ENCODE measurements around the gene CTXN3. TPM values are rescaled to one million over a fixed set of nuclear protein-coding genes. Genes with fewer than 3 reads are reported as not detected.

CTXN3 gene
- total RNA-seq, 1 donor from 2014 or later, result 5.4 TPM

DNA sequence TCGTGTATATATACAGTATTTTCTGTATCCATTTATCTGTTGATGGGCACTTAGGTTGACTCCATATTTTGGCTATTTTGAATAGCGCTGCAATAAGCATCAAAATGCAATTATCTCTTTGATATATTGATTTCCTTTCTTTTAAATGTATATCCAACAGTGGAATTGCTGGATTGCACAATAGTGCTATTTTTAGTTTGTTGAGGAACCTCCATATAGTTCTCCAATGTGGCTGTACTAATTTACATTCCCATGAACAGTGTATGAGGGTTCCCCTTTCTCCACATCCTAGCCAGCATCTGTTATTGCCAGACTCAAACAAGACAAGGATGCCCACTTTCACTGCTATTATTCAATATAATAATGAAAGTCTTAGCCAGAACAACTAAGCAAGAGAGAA lies 9.1 kb upstream of the CTXN3 start:
- Mint-ChIP-seq H3K9me3 (ENCODE audit: unreplicated experiment) (no peaks in the 10 kb centered on the region), H3K4me3 (ENCODE audit: unreplicated experiment) (no peak overlapping the region), H3K27ac (ENCODE audit: unreplicated experiment) (no peak overlapping the region), H3K36me3 (ENCODE audit: low read depth, unreplicated experiment) (no peaks in the 10 kb centered on the region), H3K27me3 (ENCODE audit: unreplicated experiment) (peaks cover 1% of the 10 kb centered on the region), H3K4me1 (ENCODE audit: unreplicated experiment) (peaks cover 5% of the 10 kb centered on the region)
- TF ChIP-seq, protein P1, sequence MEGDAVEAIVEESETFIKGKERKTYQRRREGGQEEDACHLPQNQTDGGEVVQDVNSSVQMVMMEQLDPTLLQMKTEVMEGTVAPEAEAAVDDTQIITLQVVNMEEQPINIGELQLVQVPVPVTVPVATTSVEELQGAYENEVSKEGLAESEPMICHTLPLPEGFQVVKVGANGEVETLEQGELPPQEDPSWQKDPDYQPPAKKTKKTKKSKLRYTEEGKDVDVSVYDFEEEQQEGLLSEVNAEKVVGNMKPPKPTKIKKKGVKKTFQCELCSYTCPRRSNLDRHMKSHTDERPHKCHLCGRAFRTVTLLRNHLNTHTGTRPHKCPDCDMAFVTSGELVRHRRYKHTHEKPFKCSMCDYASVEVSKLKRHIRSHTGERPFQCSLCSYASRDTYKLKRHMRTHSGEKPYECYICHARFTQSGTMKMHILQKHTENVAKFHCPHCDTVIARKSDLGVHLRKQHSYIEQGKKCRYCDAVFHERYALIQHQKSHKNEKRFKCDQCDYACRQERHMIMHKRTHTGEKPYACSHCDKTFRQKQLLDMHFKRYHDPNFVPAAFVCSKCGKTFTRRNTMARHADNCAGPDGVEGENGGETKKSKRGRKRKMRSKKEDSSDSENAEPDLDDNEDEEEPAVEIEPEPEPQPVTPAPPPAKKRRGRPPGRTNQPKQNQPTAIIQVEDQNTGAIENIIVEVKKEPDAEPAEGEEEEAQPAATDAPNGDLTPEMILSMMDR (IDR thresholded peaks at IDR 0.05; ENCODE audit: unreplicated experiment), result no peak
- DNase-seq (ENCODE audit: low spot score), result no peak

DNA sequence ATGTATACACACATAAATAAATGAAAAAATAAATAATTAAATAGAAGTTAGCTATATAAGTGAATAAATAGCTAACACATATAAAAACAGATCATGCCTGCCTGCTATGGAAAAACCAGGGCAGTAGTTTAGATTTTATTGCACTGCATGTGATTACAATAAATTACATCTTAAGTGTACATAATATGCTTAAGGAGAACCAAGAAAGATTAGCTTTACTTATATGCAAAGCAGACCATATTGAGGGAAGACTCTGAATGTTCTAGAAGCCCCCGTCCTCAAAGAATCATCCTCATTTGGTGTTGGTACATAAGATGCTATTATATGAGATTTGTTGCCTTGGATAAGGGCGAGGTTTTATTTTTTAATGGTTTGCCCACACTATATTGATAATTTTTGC lies 5.9 kb upstream of the CTXN3 start:
- Mint-ChIP-seq H3K27me3 (ENCODE audit: unreplicated experiment) (peaks cover 1% of the 10 kb centered on the region), H3K4me3 (ENCODE audit: unreplicated experiment) (no peak overlapping the region), H3K4me1 (ENCODE audit: unreplicated experiment) (peaks cover 5% of the 10 kb centered on the region), H3K36me3 (ENCODE audit: low read depth, unreplicated experiment) (no peaks in the 10 kb centered on the region), H3K27ac (ENCODE audit: unreplicated experiment) (no peak overlapping the region), H3K9me3 (ENCODE audit: unreplicated experiment) (no peaks in the 10 kb centered on the region)
- TF ChIP-seq, protein P1 (IDR thresholded peaks at IDR 0.05; ENCODE audit: unreplicated experiment), result no peak
- DNase-seq (ENCODE audit: low spot score), result no peak

DNA sequence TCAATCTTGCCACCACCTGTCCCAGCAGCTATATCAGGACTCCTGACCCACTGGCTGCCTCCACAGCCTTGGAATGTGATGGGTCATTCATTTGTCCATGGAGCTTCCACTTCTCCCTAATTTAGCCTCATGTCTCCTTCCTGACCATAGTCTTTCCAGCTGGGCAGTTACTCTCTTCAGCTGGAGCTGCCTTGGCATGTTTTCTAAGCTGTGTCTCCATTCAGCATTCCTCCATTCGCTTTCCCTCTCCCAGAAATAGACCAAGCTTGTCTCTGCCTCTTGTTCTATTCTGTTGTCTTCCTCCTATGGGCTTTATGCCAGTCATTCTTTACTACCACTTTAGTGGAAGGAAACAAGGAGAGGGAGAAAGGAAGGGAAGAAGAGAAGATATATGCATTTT lies 5.3 kb upstream of the CTXN3 start:
- DNase-seq (ENCODE audit: low spot score), result no peak
- TF ChIP-seq, protein P1 (IDR thresholded peaks at IDR 0.05; ENCODE audit: unreplicated experiment), result no peak
- H3K27ac Mint-ChIP-seq (ENCODE audit: unreplicated experiment), result no peak overlapping the region
- H3K4me1 Mint-ChIP-seq (ENCODE audit: unreplicated experiment), result peaks cover 7% of the 10 kb centered on the region
- no peak overlapping the region for H3K4me3 Mint-ChIP-seq (ENCODE audit: unreplicated experiment)
- H3K27me3 Mint-ChIP-seq (ENCODE audit: unreplicated experiment), result peaks cover 1% of the 10 kb centered on the region
- H3K9me3 Mint-ChIP-seq (ENCODE audit: unreplicated experiment), result no peaks in the 10 kb centered on the region
- no peaks in the 10 kb centered on the region for H3K36me3 Mint-ChIP-seq (ENCODE audit: low read depth, unreplicated experiment)

DNA sequence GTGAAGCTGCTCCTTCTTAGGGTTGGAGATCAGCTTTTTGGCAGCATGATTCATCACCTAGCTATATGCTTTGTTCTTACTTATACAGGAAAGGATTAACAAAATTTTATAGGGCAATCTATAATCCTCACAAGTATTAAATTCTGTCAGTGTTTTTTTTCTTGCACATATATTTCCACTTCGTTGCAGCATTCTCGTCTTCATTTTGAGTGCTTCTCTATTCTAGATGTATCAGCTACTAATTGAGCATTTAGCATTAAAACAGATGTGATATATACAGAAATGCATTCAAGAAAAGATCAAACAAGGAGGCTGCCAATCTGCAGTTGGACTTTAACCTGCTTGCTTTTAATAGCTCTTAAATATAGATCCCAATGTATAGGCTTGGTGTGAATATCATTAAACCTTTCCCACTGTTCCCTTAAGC lies 3.6 kb upstream of the CTXN3 start:
- H3K4me3 Mint-ChIP-seq (ENCODE audit: unreplicated experiment), result no peak overlapping the region
- no peaks in the 10 kb centered on the region for H3K9me3 Mint-ChIP-seq (ENCODE audit: unreplicated experiment)
- DNase-seq (ENCODE audit: low spot score), result no peak
- no peaks in the 10 kb centered on the region for H3K36me3 Mint-ChIP-seq (ENCODE audit: low read depth, unreplicated experiment)
- TF ChIP-seq, protein P1 (IDR thresholded peaks at IDR 0.05; ENCODE audit: unreplicated experiment), result no peak
- H3K27me3 Mint-ChIP-seq (ENCODE audit: unreplicated experiment), result peaks cover 1% of the 10 kb centered on the region
- H3K4me1 Mint-ChIP-seq (ENCODE audit: unreplicated experiment), result peaks cover 14% of the 10 kb centered on the region
- no peak overlapping the region for H3K27ac Mint-ChIP-seq (ENCODE audit: unreplicated experiment)

DNA sequence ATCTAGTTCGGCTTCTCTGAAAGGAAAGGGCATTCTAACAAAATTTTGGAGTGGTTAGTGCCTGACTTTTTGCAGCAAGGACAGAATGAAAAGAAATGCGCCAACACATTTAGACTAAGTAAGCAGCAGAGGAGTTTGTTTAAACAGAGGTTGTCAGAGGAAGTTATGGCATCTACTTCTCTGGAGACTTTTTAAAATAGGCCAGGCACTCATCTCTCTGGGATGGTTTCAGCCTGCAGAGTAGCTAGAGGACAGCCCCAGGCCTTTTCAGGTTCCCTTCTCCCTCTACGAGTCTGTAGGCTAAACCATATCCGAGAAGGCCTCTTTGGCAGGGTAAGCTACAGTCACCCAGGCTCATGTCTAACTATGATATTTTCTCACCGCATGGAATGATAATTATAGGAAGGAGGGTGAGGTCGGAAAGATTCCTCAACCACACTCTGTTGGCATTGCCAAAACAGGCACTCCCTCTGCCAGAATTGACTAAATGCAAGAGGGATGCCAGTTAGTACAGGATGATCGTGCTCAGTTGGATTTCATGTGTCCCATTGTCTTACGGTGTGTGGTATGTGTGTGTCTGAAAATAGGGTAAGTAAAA lies 1.4 kb upstream of the CTXN3 start:
- H3K27ac Mint-ChIP-seq (ENCODE audit: unreplicated experiment), result no peak overlapping the region
- H3K9me3 Mint-ChIP-seq (ENCODE audit: unreplicated experiment), result no peaks in the 10 kb centered on the region
- no peak for DNase-seq (ENCODE audit: low spot score)
- H3K4me3 Mint-ChIP-seq (ENCODE audit: unreplicated experiment), result no peak overlapping the region
- H3K27me3 Mint-ChIP-seq (ENCODE audit: unreplicated experiment), result peaks cover 1% of the 10 kb centered on the region
- TF ChIP-seq, protein P1 (IDR thresholded peaks at IDR 0.05; ENCODE audit: unreplicated experiment), result no peak
- H3K4me1 Mint-ChIP-seq (ENCODE audit: unreplicated experiment), result peaks cover 18% of the 10 kb centered on the region
- H3K36me3 Mint-ChIP-seq (ENCODE audit: low read depth, unreplicated experiment), result no peaks in the 10 kb centered on the region

Data from endothelial cell (in vitro differentiated cells).